HG03575 (cell line): Measurements from ENCODE around the gene UST.
"Not testable (repeated sequence)": the region's sequence is repeated elsewhere in the genome, so short reads cannot be mapped to it uniquely, and the experiment has no call there.

Experiments used
- ATAC-seq: cut with Tn5 transposase; IDR thresholded peaks from one replicate; pipeline ENCODE4 v1.9.1; 2021; ENCODE audit not compliant: unreplicated experiment, insufficient number of reproducible peaks, low FRiP score; ENCODE audit errors: extremely low read depth

UST gene

GRCh38 chr6:148907573-148907972 lies 160.7 kb downstream of the UST start:
- no peak for ATAC-seq

- ATAC-seq, result no peak
Observed at GRCh38 chr6:148912252-148912651, 165.4 kb downstream of the UST start.

DNA sequence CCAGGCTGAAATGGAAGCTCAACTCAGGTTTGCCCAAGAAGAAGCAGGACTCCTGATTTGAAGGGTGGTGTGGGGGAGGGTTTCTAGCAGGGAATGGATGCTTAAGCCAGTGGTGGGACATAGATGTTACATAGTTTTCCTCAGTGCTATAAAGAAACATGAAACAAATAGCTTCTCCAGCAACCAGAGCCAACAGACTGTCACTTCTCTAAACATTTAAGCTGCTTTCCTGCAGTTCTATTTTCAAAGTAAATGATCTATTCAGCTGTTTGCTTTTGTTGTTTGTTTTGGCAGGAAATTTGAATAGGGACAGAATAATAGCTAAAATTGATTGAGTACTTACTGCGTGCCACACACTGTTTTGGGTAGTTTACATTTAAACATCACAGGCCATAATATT lies 169.0 kb downstream of the UST start:
- no peak for ATAC-seq

DNA sequence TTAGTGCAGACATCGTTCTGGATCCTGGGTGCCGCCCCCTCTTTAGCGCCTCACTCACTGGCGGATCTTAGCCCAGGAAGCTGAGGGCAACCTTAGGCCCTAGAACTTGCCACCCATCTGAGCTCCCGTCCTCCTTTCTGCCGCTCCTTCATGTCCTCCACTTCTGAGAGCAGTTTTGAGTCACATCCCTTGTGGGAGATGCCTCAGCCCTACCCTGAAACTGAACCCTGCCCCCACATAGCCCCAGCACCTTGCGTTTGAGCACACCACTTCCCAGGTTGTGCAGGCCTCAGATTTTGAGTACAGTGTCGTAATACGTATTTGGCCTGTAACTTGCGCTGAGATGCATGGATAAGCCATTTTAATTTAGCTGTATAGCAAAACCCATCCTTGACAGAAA lies 169.7 kb downstream of the UST start:
- not testable (repeated sequence) for ATAC-seq

- no peak for ATAC-seq
Observed at GRCh38 chr6:148924226-148925012, 177.6 kb downstream of the UST start.

GRCh38 chr6:148925701-148926100 lies 178.9 kb downstream of the UST start:
- ATAC-seq, result no peak

DNA sequence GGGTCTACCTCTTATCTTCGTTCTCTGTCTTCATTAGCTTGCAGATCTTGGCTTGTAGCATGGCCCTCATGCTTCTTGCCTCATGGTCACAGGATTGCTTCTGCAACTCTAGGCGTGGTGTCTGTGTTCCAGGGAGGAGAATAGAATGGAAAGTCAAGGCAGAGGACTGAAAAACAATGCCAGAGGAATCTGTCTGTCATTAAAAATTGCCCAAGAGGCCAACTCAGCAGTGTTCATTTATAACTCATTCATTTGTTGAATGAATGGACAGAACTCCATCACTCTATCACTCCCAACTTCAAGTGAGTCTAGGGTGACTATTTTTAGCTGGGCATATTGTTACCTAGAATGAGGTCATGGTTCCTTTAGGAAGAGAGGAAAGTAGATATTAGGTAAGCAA lies 179.6 kb downstream of the UST start:
- no peak for ATAC-seq

- no peak for ATAC-seq
Observed at GRCh38 chr6:148927586-148927985, 180.8 kb downstream of the UST start.

DNA sequence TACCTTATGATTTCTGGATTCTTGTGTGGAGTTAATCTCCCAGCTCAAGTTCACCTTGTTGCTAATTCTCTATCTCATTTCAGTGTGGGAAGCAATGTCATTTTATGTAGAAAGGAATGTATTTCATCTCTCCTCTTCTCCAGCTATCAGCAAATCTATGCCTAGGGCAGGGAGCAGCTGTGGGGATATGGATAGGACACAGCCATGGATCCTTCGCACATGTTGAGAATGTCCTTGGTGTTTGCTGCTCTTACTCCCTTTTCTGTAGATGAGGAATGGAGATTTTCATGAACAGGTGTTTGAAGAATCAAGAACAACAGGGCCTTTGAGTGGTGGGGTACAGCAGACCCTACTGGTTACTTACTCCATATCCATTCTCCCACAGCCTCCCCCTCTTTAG lies 182.0 kb downstream of the UST start:
- no peak for ATAC-seq

GRCh38 chr6:148932208-148932607 lies 185.4 kb downstream of the UST start:
- no peak for ATAC-seq

GRCh38 chr6:148932731-148933130 lies 185.9 kb downstream of the UST start:
- no peak for ATAC-seq

GRCh38 chr6:148934539-148934938 lies 187.7 kb downstream of the UST start:
- ATAC-seq, result no peak

DNA sequence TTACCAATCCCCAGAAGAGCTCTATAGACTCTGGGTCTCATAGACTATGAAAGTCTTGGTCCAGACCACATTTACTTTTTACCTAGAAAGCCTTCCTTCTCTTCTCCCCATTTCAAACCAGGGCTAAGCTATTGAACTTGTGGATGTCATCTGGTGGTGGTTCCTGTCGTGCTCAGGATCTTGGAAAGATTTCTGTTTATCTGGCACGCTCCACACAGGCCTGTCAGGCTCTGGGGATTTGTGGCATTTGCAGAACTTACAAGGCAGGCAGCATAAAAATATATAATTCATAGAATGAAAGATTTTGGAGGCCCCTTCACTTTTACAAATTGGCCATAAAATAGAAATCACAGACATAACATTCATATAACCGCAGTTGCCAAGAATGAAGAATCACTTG lies 188.1 kb downstream of the UST start:
- ATAC-seq, result no peak

DNA sequence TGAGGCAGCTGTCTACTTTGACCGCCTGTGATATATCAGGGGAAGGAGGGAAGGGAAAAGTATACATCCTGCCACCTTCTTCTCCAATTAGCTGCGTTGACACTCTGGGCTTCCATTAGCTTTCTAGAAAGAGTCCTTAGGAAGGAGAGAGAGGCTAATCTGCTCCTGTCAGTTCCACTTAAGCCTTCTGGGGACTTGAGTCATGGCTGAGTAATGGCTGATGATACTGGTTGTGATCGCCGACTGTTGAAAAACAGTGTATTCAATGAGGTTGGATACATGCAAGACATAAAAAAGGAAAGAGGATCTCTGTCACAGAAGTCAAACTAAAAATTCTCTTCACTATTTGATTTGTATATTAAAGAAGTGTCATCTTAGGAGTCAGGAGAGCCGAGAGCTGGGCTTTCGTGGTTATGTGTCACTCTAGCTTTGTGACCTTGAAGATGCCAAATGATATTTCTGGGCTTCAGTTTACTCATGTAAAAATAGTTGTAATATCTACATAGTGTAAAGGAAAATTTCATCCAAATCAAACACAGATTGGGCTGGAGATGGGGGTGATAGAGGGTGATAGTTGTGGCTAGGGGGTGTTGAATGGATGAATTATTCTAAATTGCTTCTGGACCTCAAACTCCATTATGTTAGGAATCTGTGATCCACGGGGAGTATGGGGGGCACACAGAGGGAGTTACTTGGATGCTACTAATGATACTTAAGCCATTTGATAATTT lies 189.0 kb downstream of the UST start:
- no peak for ATAC-seq

DNA sequence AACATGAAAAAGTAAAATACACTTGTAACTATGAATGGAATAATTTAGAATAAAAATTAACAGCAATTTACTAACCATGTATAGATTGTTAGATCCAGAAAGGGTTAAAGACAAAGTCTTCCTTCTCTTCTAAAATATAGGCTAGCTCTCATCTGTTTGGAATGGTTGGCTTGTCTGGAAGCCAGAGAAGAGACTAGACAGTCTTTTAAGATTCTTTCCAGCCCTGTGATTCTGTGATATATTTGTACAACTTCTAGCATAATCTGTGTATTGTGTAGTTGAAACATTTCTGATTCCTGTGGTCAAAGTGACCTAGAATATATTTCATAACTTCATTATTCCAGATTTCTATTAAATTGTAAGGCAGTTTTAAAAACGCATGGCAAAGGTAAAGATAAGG lies 196.6 kb downstream of the UST start:
- ATAC-seq, result no peak

DNA sequence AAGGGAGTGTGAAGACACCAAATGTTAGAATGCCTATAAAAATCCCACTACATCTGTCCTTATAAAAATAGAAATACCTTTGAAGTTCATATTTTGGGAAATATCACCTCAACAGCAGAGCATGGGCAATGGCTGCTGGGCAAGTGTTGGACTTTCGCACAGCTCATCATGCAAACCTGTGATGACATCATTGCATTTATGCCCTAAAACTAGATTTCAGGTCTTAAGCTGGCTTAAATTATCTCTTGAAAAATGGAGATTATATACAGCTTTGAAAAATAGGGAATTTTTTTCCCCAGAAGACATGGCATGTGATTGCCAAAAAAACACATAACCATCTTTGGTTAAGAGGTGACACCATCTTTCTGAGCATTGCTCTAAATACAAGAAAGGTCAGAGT lies 197.8 kb downstream of the UST start:
- ATAC-seq, result no peak

DNA sequence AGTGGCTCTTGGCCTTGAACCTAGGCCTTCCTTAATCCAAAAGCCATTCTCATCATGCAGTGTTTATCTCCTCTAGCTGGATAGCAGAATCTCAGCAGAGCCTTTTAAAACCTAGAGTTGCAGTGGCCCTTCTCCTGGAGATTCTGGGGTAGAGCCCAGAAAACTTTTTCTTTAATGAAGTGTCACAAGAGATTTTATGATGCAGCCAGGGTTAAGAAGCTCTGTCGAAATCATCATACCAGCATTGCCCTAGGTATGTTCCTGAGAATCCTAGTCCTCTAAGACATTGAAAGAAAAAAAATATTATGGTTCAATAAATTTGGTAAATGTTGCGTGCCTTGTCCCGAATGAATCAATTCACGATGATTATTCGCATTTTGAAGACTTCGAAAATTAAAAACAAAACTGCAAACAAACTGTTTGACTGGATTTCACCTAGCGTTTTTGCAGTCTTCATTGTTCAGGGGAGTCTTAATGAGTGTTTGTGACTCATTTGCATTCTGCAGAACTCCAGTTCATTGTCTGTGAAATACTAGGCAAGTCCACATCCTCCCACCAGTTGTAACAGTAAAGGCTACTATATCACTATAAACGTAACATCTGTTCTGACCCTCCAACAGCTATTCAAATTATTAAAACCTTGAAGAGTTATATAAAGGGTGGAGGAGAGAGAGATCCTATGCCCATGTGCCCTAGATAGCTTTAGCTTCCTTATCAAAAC lies 198.6 kb downstream of the UST start:
- ATAC-seq, result no peak

- ATAC-seq, result no peak
Observed at GRCh38 chr6:148947621-148948444, 201.0 kb downstream of the UST start.

GRCh38 chr6:148951662-148952061 lies 204.8 kb downstream of the UST start:
- no peak for ATAC-seq
